NCI-H510A (cell line): ENCODE measurements around the gene C1QTNF9B.
A peak's percentile ranks its signal among the peaks of the same experiment; 100 is the strongest.
"Not testable (repeated sequence)": the region's sequence is repeated elsewhere in the genome, so short reads cannot be mapped to it uniquely, and the experiment has no call there.

Experiments used
- DNase-seq: peaks from one replicate; lab custom pipeline; 2025; lab: John Stamatoyannopoulos, UW

C1QTNF9B gene

GRCh38 chr13:23893791-23894190 lies 3.5 kb downstream of the C1QTNF9B start:
- DNase-seq, result not testable (repeated sequence)

GRCh38 chr13:23889615-23890607 lies 7.4 kb downstream of the C1QTNF9B start:
- DNase-seq, result no peak

- DNase-seq, result peak; percentile 91
These were observed 8.4 kb downstream of the C1QTNF9B start, which contains the start of gene MIPEP for GRCh38 chr13:23888658-23889614. Gene MIPEP, minus strand, starts transcription at chr13:23889400. Its CDS starts 80 bp downstream, at chr13:23889320.

- DNase-seq, result not testable (repeated sequence)
These were observed 12.9 kb downstream of the C1QTNF9B start for GRCh38 chr13:23884361-23884760.

GRCh38 chr13:23883255-23883654 lies 14.0 kb downstream of the C1QTNF9B start:
- no peak for DNase-seq

- not testable (repeated sequence) for DNase-seq
These were observed 15.9 kb downstream of the C1QTNF9B start for GRCh38 chr13:23881402-23881800.

GRCh38 chr13:23880493-23881401 lies 16.6 kb downstream of the C1QTNF9B start:
- not testable (repeated sequence) for DNase-seq

GRCh38 chr13:23877286-23877685 lies 20.0 kb downstream of the C1QTNF9B start:
- DNase-seq, result no peak

- no peak for DNase-seq
These were observed 21.0 kb downstream of the C1QTNF9B start for GRCh38 chr13:23876265-23876664.

GRCh38 chr13:23871616-23872220 lies 25.6 kb downstream of the C1QTNF9B start:
- no peak for DNase-seq

- DNase-seq, result no peak
These were observed 26.8 kb downstream of the C1QTNF9B start for GRCh38 chr13:23870356-23871140.

GRCh38 chr13:23868521-23868920 lies 28.8 kb downstream of the C1QTNF9B start:
- no peak for DNase-seq

- DNase-seq, result no peak
These were observed 30.2 kb downstream of the C1QTNF9B start for GRCh38 chr13:23867027-23867491.

GRCh38 chr13:23866420-23867026 lies 30.8 kb downstream of the C1QTNF9B start:
- DNase-seq, result no peak

- no peak for DNase-seq
These were observed 31.4 kb downstream of the C1QTNF9B start for GRCh38 chr13:23865906-23866305.

GRCh38 chr13:23865026-23865425 lies 32.3 kb downstream of the C1QTNF9B start:
- no peak for DNase-seq

- DNase-seq, result no peak
These were observed 36.0 kb downstream of the C1QTNF9B start for GRCh38 chr13:23861310-23861709.

- no peak for DNase-seq
These were observed 37.4 kb downstream of the C1QTNF9B start for GRCh38 chr13:23859904-23860303.

GRCh38 chr13:23859455-23859854 lies 37.8 kb downstream of the C1QTNF9B start:
- no peak for DNase-seq
